HL-60 (cell line): ENCODE results near the gene RBM38.

ENCODE experiments used
- DNase-seq, 2 experiments: peaks; one replicate each; pipeline ENCODE4 v3.0.0-alpha.2; 2010 to 2020; ENCODE audit warnings: low read depth in 1 of 2, low spot score in 1 of 2
- H3K27ac ChIP-seq: fragments of 250-450 bp; sonication (Bioruptor Pico); replicated peaks from 2 replicates; pipeline ENCODE4 v1.5.1; 2020; ENCODE audit warnings: mild to moderate bottlenecking, moderate library complexity
- H3K27me3 ChIP-seq: fragments of 250-450 bp; sonication (Bioruptor Pico); 2 replicates; pipeline ENCODE4 v1.5.1; 2021; ENCODE audit warnings: mild to moderate bottlenecking, moderate library complexity; ENCODE audit not compliant: insufficient read depth, poor library complexity, severe bottlenecking
- H3K4me3 ChIP-seq: replicated peaks from 2 replicates; pipeline ENCODE4 v1.5.1; 2011; ENCODE audit warnings: mild to moderate bottlenecking, control low read depth, low read length; ENCODE audit not compliant: insufficient read depth
- GABPA ChIP-seq: IDR thresholded peaks from 2 replicates; pipeline ENCODE4 v1.6.1; 2012; ENCODE audit warnings: low read depth
- POLR2AphosphoS5 ChIP-seq: IDR thresholded peaks from 2 replicates; pipeline ENCODE4 v1.6.1; 2012; ENCODE audit warnings: low read depth
- SPI1 ChIP-seq: IDR thresholded peaks from 2 replicates; pipeline ENCODE4 v1.6.1; 2012; ENCODE audit warnings: low read depth, mild to moderate bottlenecking, borderline replicate concordance
- TF ChIP-seq, protein P1 (sequence below): IDR thresholded peaks from one replicate; pipeline ENCODE4 v1.5.1; 2011; ENCODE audit warnings: low read length, control low read depth, inconsistent platforms; ENCODE audit not compliant: insufficient read depth
- TF ChIP-seq, protein P2 (sequence below): IDR thresholded peaks from 2 replicates; pipeline ENCODE4 v1.6.1; 2012; ENCODE audit warnings: low read depth; ENCODE audit not compliant: insufficient replicate concordance

The RBM38 gene

DNA sequence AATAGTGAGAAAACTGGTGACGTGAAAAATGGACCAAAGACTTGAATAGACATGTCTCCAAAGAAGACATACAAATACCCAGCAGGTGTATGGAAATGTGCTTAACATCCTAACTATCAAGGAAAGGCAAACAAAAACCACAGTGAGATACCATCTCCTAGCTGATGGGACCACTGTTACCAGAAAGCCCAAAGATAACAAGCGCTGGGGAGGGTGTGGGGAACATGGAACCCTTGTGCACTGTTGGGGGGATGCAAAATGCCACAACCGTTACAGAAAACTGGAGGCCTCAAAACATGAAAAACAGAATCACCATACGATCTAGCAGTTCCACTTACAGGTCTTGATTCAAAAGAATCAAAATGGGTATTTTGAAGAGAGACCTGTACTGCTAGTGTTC is 19.8 kb upstream of the RBM38 start:
- TF ChIP-seq, protein P1, sequence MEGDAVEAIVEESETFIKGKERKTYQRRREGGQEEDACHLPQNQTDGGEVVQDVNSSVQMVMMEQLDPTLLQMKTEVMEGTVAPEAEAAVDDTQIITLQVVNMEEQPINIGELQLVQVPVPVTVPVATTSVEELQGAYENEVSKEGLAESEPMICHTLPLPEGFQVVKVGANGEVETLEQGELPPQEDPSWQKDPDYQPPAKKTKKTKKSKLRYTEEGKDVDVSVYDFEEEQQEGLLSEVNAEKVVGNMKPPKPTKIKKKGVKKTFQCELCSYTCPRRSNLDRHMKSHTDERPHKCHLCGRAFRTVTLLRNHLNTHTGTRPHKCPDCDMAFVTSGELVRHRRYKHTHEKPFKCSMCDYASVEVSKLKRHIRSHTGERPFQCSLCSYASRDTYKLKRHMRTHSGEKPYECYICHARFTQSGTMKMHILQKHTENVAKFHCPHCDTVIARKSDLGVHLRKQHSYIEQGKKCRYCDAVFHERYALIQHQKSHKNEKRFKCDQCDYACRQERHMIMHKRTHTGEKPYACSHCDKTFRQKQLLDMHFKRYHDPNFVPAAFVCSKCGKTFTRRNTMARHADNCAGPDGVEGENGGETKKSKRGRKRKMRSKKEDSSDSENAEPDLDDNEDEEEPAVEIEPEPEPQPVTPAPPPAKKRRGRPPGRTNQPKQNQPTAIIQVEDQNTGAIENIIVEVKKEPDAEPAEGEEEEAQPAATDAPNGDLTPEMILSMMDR = no peak
- TF ChIP-seq, protein P2, sequence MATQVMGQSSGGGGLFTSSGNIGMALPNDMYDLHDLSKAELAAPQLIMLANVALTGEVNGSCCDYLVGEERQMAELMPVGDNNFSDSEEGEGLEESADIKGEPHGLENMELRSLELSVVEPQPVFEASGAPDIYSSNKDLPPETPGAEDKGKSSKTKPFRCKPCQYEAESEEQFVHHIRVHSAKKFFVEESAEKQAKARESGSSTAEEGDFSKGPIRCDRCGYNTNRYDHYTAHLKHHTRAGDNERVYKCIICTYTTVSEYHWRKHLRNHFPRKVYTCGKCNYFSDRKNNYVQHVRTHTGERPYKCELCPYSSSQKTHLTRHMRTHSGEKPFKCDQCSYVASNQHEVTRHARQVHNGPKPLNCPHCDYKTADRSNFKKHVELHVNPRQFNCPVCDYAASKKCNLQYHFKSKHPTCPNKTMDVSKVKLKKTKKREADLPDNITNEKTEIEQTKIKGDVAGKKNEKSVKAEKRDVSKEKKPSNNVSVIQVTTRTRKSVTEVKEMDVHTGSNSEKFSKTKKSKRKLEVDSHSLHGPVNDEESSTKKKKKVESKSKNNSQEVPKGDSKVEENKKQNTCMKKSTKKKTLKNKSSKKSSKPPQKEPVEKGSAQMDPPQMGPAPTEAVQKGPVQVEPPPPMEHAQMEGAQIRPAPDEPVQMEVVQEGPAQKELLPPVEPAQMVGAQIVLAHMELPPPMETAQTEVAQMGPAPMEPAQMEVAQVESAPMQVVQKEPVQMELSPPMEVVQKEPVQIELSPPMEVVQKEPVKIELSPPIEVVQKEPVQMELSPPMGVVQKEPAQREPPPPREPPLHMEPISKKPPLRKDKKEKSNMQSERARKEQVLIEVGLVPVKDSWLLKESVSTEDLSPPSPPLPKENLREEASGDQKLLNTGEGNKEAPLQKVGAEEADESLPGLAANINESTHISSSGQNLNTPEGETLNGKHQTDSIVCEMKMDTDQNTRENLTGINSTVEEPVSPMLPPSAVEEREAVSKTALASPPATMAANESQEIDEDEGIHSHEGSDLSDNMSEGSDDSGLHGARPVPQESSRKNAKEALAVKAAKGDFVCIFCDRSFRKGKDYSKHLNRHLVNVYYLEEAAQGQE = no peak
- TF ChIP-seq POLR2AphosphoS5 = no peak
- no peak for TF ChIP-seq SPI1
- TF ChIP-seq GABPA = no peak
- H3K4me3 ChIP-seq = no peak overlapping the region
- no peaks in the 10 kb centered on the region for H3K27me3 ChIP-seq
- no peak for DNase-seq
- no peak overlapping the region for H3K27ac ChIP-seq

DNA sequence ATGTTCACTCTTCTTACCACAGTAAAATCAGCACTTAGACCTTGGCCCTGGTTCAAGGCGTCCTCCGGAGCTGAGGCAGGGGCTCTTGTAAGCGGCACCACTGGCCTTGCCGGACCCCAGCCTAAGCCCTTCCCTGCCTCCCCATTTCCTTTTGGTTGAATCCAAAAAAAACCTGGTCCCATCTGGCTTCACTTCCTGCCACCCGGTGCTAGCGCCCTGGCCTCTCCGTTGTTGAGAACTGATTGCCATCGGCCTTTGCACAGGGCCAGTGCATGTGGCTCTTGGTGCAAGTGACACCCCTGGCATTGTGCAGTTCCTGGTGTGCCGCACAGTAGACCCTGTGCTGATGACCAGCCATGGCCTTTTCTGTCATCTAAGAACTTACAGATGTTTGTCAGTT is 19.0 kb upstream of the RBM38 start:
- DNase-seq = no peak
- TF ChIP-seq GABPA = no peak
- Histone ChIP-seq H3K27me3 (no peaks in the 10 kb centered on the region), H3K27ac (no peak overlapping the region), H3K4me3 (no peak overlapping the region)

DNA sequence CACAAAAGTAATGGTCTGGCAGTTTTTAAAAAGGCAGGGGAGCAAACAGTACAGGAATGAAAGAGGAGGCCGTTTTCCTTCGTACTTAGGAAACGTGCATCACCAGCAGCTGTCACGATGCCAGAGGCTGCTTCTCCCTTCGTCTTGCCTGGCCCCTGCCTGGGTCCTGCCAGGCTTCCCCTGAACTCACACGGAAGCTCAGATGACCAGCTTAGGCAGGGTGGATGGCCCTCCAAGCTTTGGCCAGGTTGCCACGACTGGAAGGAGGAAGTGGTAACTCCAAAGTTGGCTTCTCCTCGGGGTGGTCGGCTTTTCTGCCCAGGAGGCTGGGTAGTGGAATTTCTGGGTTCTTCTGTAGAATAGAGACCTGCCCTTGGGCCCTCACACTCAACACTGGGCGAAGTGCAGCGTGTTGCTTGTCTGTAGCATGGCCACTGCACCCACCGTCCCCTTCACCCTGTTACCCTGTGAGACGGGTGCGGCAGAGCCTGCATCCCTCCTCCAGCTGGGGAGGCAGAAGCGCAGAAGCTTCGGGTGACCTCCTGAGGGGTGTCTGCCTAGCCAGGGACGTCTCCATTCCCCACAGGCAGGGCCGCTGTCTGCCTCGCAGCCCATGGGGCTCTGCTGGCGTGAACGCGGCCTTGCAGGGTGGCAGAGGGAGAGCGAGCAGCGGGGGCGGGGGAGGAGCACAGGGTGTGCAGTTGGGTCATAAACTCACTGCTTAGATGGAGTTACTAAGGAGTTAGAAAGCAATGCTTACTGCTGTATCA is 18.4 kb upstream of the RBM38 start:
- TF ChIP-seq, protein P2 = no peak
- TF ChIP-seq POLR2AphosphoS5 = peak; percentile 20; the same call in 1 of the 2 replicates
- no peak overlapping the region for H3K4me3 ChIP-seq
- no peak for DNase-seq
- H3K27ac ChIP-seq = no peak overlapping the region
- H3K27me3 ChIP-seq = no peaks in the 10 kb centered on the region

DNA sequence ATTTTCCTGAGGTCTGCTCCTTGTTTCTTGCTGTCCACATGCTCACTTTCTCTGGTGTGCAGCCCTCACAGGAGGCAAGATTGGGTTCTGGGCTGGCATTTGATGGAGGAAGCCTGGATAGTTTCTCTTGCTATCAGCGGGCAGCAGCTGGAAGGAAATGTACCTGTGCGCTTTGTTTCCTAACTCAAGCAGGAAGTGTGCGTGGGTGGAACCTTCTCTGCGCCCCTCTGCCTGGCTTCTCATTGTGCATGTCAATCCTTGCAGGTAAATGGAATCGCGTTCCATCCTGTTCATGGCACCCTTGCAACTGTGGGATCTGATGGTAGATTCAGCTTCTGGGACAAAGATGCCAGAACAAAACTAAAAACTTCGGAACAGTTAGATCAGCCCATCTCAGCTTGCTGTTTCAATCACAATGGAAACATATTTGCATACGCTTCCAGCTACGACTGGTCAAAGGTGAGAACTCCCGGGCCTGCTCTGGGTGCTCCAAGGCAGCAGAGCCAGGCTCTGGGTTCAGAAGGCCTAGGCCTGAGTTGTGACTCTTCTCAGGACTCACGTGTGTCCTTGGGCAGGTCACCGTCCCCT is 16.8 kb upstream of the RBM38 start:
- Histone ChIP-seq H3K27ac (peak overlapping the region; percentile 79), H3K27me3 (no peaks in the 10 kb centered on the region), H3K4me3 (no peak overlapping the region)
- no peak for TF ChIP-seq SPI1
- no peak for DNase-seq

DNA sequence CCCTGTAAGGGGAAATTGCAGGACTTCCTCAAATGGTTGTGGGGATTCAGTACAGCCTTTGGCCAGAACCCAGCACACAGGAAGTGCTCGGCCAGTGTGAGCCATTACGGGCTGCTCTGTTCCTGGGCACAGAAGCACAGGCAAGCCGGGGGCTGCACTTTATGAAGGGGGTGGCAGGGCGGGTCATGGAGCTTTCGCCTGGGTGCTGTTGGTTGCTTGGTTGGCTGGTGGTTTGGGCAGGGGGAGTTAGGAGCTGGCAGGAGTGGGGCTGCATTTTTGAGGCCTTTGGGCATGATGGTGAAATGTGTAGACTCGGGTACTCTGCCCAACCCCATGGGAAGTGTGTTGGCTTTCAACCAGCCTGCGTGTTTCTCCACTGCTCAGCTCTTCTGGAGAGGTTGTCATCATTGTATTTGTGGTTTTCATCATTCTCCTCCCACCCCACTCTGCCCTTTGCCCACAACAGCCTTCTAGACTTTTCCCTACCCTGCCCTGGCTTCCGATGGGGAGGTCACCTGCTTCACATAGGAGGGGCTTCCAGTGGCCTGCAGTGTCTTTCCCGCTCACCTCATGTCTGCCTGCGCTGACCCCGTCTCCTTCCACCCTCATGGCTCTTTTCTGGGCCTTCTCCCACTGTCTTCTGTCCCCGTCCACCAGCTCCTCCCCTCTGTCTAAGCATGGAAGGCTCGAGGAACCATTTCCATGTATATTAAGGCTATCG is 16.1 kb upstream of the RBM38 start:
- peak overlapping the region; percentile 79 for H3K27ac ChIP-seq
- H3K4me3 ChIP-seq = peak overlapping the region; percentile 13; the same call in 1 of the 2 replicates
- TF ChIP-seq GABPA = no peak
- TF ChIP-seq POLR2AphosphoS5 = peak; percentile 25; the same call in 1 of the 2 replicates
- TF ChIP-seq SPI1 = peak; percentile 95
- H3K27me3 ChIP-seq = no peaks in the 10 kb centered on the region
- DNase-seq = peak in 1 of 2 experiments; percentile 89
